Endothelial cell of umbilical vein (primary cell): ENCODE measurements around the gene FAM25C. TPM values are rescaled to one million over a fixed set of nuclear protein-coding genes. Genes with fewer than 3 reads are reported as not detected.
"Not testable (repeated sequence)": the region's sequence is repeated elsewhere in the genome, so short reads cannot be mapped to it uniquely, and the experiment has no call there.

Source experiments
- BruUV-seq: library from RNA; stranded (reverse); fragments of 400-500 nt; replicated peaks from 2 replicates; lab custom pipeline; 2021; lab: Mats Ljungman, UMichigan
- CTCF ChIA-PET: fragments of 300-600, 350-600 bp; sonication (Branson Sonifier 250); formaldehyde crosslinking; loops from one replicate; lab custom pipeline; 2021; ENCODE audit warnings: antibody characterized with exemption, inconsistent platforms; lab: Charles Lee
- POLR2A ChIA-PET: fragments of 300-600, 350-600 bp; sonication (Branson Sonifier 250); formaldehyde crosslinking; loops from one replicate; lab custom pipeline; 2021; ENCODE audit warnings: antibody characterized with exemption, inconsistent platforms; lab: Charles Lee
- DNase-seq: peaks from one replicate; pipeline ENCODE4 v3.0.0-alpha.2; 2011; ENCODE audit warnings: low read depth, low spot score
- FAIRE-seq: peaks from 2 replicates; lab custom pipeline; 2011; peaks lifted over from hg19 to GRCh38; lab: Jason Lieb, UNC
- H2AFZ ChIP-seq: 2 replicates; pipeline ENCODE4 v1.6.0; 2012; ENCODE audit warnings: low read depth, low read length, control low read depth, inconsistent platforms
- H3K27ac ChIP-seq: 2 replicates; pipeline ENCODE4 v1.5.1; 2011; ENCODE audit warnings: low read depth, mild to moderate bottlenecking, control low read depth, low read length, moderate library complexity; ENCODE audit not compliant: insufficient read depth
- H3K27me3 ChIP-seq, 2 experiments: 2 replicates each; pipeline versions ENCODE4 v1.6.0 to v1.6.1; 2011; ENCODE audit warnings: low read length in 2 of 2, mixed read lengths in 1 of 2; ENCODE audit not compliant: control insufficient read depth in 2 of 2, insufficient read depth in 2 of 2
- H3K36me3 ChIP-seq, 2 experiments: 2 replicates in 1 of 2; 3 replicates in 1 of 2; pipeline ENCODE4 v1.5.1; 2011; ENCODE audit warnings: low read length in 2 of 2, mild to moderate bottlenecking in 1 of 2, moderate library complexity in 1 of 2; ENCODE audit not compliant: control insufficient read depth in 2 of 2, insufficient read depth in 2 of 2; ENCODE audit errors: extremely low read depth in 1 of 2
- H3K4me1 ChIP-seq: 3 replicates; pipeline ENCODE4 v1.5.1; 2011; ENCODE audit warnings: mild to moderate bottlenecking, low read length; ENCODE audit not compliant: control insufficient read depth, insufficient read depth; ENCODE audit errors: extremely low read depth
- H3K4me2 ChIP-seq: 2 replicates; pipeline ENCODE4 v1.6.1; 2011; ENCODE audit warnings: low read length, control low read depth, mixed read lengths; ENCODE audit not compliant: insufficient read depth
- H3K4me3 ChIP-seq, 3 experiments: fragments of 200-600 bp in 1 of 3; sonication (generic), shearing (Covaris generic) in 1 of 3; replicated peaks in 1 of 3; 2 replicates each; pipeline ENCODE4 v1.5.1; 2011 to 2016; ENCODE audit warnings: control low read depth in 3 of 3, low read length in 3 of 3, mild to moderate bottlenecking in 2 of 3, inconsistent platforms in 1 of 3, low read depth in 1 of 3, moderate library complexity in 1 of 3; ENCODE audit not compliant: insufficient read depth in 1 of 3
- H3K79me2 ChIP-seq: 2 replicates; pipeline ENCODE4 v1.6.0; 2012; ENCODE audit warnings: low read length, inconsistent platforms; ENCODE audit not compliant: control insufficient read depth, insufficient read depth
- H3K9ac ChIP-seq: replicated peaks from 2 replicates; pipeline ENCODE3; 2011; ENCODE audit warnings: low read length, control low read depth; ENCODE audit not compliant: insufficient read depth; ENCODE audit errors: extremely low read depth
- H3K9me1 ChIP-seq: replicated peaks from 3 replicates; pipeline ENCODE4 v1.6.0; 2011; ENCODE audit warnings: mild to moderate bottlenecking, low read length; ENCODE audit not compliant: control insufficient read depth, insufficient read depth; ENCODE audit errors: extremely low read depth
- H3K9me3 ChIP-seq: replicated peaks from 2 replicates; pipeline ENCODE4 v1.5.1; 2012; ENCODE audit warnings: low read length, inconsistent platforms; ENCODE audit not compliant: control insufficient read depth, insufficient read depth
- H4K20me1 ChIP-seq: replicated peaks from 2 replicates; pipeline ENCODE3; 2011; ENCODE audit warnings: mild to moderate bottlenecking, low read length; ENCODE audit not compliant: control insufficient read depth, insufficient read depth; ENCODE audit errors: extremely low read depth
- dilution Hi-C: fragments of 300-500 bp; cut with MboI; formaldehyde crosslinking; loops from one replicate; pipeline ENCODE4 v1.15.0; 2019; ENCODE audit warnings: low sequenced_read_pairs; ENCODE audit not compliant: extremely low pct_ligation_motif_present
- intact Hi-C: fragments of 100-400 bp; cut with micrococcal nuclease; formaldehyde crosslinking; loops from one replicate; pipeline ENCODE4 v1.10.0; 2022
- polyA plus RNA-seq, 4 experiments: library from polyadenylated mRNA; depleted of rRNA in 3 of 4; stranded (reverse) in 3 of 4; unstranded in 1 of 4; fragments of >200 nt; gene quantifications; 2 replicates each; pipeline versions ENCODE4 v1.2.1 to v1.2.3, GENCODE V29; 2011 to 2012; ENCODE audit warnings: missing spikeins in 1 of 4
- total RNA-seq: library from RNA; stranded (reverse); gene quantifications from 2 replicates; pipeline ENCODE4 v1.2.3, GENCODE V29; 2021

The FAM25C gene
- total and polyA plus RNA-seq, 2 donors (not counting 3 experiments of a cell fraction or from before 2014, with no cell fraction given) = not detected

- dilution Hi-C loops, DNase-seq, H3K36me3 ChIP-seq, H3K27ac ChIP-seq, H3K9ac ChIP-seq, H2AFZ ChIP-seq, H3K79me2 ChIP-seq, H3K4me3 ChIP-seq, CTCF ChIA-PET, POLR2A ChIA-PET, H3K4me2 ChIP-seq, H4K20me1 ChIP-seq, H3K27me3 ChIP-seq, FAIRE-seq, H3K4me1 ChIP-seq, H3K9me3 ChIP-seq, BruUV-seq, H3K9me1 ChIP-seq, intact Hi-C loops: not testable (repeated sequence)
Observed at GRCh38 chr10:47960699-47961098, 38.9 kb downstream of the FAM25C start.

DNA sequence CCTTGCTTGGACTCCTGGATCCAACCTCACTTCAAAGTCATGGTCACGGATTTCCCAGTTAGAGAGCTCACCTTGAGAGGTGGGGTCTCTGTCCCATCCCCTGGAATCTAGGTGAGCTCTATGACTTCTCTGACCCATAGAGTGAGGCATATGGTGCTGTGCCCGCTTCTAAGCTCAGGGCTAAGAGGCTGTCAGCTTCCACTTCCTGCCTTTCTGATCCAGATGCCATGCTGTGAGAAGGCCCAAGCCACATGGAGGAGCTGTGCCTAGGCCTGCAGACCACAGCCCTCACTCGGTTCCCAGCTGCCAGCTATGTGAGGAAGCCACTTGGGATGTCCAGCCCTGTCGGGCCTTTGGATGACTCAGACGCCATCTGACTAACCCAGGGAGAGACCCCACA is 39.9 kb downstream of the FAM25C start:
- CTCF ChIA-PET, H3K9ac ChIP-seq, H3K79me2 ChIP-seq, POLR2A ChIA-PET, H3K4me2 ChIP-seq, H3K4me3 ChIP-seq, H3K36me3 ChIP-seq, H3K27ac ChIP-seq, dilution Hi-C loops, H2AFZ ChIP-seq, intact Hi-C loops, H3K9me1 ChIP-seq, H3K9me3 ChIP-seq, DNase-seq, H4K20me1 ChIP-seq, H3K4me1 ChIP-seq, BruUV-seq, FAIRE-seq, H3K27me3 ChIP-seq: not testable (repeated sequence)

DNA sequence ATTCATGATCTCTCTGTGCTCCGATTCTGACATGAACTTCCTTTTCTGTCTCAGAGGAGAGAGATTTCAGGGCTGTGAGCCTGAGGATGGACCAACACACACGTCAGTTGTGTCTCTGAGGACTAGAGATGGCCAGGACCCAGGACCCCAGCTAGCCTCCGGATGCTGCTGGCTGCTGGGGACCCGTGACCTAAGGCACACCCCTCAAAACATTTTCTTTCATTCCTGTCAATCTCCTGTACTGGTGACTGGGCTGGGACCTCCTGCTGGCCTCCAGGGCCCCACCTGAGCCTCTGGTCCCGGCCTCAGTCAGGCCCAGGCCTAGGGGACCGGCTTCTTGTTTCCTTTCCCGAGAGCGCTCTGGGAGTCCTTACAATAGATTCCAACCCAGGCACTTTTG is 42.4 kb downstream of the FAM25C start:
- H3K27ac ChIP-seq, H3K9me3 ChIP-seq, FAIRE-seq, H3K4me1 ChIP-seq, POLR2A ChIA-PET, H3K36me3 ChIP-seq, BruUV-seq, H3K4me3 ChIP-seq, H3K79me2 ChIP-seq, dilution Hi-C loops, CTCF ChIA-PET, H3K4me2 ChIP-seq, H3K27me3 ChIP-seq, H3K9me1 ChIP-seq, intact Hi-C loops, H2AFZ ChIP-seq, H4K20me1 ChIP-seq, DNase-seq, H3K9ac ChIP-seq: not testable (repeated sequence)

DNA sequence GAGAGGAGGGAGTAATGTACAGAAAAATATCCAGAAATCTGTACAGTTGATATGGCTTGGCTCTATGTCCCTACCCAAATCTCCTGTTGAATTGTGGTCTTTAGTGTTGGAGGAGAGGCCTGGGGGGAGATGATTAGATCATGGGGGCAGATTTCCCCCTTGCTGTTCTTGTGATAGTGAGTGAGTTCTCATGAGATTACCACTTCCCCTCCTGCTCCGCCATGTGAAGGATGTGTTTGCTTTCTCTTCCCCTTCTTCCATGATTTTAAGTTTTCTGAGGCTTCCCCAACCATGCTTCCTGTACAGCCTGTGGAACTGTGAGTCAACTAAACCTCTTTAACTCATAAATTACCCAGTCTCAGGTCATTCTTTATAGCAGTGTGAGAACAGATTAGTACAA is 52.2 kb downstream of the FAM25C start:
- FAIRE-seq, H3K4me3 ChIP-seq, DNase-seq, H3K79me2 ChIP-seq, H3K9ac ChIP-seq, H4K20me1 ChIP-seq, BruUV-seq, H3K27ac ChIP-seq, H3K27me3 ChIP-seq, intact Hi-C loops, H3K9me3 ChIP-seq, POLR2A ChIA-PET, H3K9me1 ChIP-seq, H2AFZ ChIP-seq, H3K4me2 ChIP-seq, H3K36me3 ChIP-seq, dilution Hi-C loops, CTCF ChIA-PET, H3K4me1 ChIP-seq: not testable (repeated sequence)
